ENCODE results near the gene SKAP1. TPM values are rescaled to one million over a fixed set of nuclear protein-coding genes. Genes with fewer than 3 reads are reported as not detected.

Gene SKAP1
- total and polyA plus RNA-seq, 2 experiments from 2014 or later = 0.27 TPM; not detected in 1

- TF ChIP-seq, protein P1, sequence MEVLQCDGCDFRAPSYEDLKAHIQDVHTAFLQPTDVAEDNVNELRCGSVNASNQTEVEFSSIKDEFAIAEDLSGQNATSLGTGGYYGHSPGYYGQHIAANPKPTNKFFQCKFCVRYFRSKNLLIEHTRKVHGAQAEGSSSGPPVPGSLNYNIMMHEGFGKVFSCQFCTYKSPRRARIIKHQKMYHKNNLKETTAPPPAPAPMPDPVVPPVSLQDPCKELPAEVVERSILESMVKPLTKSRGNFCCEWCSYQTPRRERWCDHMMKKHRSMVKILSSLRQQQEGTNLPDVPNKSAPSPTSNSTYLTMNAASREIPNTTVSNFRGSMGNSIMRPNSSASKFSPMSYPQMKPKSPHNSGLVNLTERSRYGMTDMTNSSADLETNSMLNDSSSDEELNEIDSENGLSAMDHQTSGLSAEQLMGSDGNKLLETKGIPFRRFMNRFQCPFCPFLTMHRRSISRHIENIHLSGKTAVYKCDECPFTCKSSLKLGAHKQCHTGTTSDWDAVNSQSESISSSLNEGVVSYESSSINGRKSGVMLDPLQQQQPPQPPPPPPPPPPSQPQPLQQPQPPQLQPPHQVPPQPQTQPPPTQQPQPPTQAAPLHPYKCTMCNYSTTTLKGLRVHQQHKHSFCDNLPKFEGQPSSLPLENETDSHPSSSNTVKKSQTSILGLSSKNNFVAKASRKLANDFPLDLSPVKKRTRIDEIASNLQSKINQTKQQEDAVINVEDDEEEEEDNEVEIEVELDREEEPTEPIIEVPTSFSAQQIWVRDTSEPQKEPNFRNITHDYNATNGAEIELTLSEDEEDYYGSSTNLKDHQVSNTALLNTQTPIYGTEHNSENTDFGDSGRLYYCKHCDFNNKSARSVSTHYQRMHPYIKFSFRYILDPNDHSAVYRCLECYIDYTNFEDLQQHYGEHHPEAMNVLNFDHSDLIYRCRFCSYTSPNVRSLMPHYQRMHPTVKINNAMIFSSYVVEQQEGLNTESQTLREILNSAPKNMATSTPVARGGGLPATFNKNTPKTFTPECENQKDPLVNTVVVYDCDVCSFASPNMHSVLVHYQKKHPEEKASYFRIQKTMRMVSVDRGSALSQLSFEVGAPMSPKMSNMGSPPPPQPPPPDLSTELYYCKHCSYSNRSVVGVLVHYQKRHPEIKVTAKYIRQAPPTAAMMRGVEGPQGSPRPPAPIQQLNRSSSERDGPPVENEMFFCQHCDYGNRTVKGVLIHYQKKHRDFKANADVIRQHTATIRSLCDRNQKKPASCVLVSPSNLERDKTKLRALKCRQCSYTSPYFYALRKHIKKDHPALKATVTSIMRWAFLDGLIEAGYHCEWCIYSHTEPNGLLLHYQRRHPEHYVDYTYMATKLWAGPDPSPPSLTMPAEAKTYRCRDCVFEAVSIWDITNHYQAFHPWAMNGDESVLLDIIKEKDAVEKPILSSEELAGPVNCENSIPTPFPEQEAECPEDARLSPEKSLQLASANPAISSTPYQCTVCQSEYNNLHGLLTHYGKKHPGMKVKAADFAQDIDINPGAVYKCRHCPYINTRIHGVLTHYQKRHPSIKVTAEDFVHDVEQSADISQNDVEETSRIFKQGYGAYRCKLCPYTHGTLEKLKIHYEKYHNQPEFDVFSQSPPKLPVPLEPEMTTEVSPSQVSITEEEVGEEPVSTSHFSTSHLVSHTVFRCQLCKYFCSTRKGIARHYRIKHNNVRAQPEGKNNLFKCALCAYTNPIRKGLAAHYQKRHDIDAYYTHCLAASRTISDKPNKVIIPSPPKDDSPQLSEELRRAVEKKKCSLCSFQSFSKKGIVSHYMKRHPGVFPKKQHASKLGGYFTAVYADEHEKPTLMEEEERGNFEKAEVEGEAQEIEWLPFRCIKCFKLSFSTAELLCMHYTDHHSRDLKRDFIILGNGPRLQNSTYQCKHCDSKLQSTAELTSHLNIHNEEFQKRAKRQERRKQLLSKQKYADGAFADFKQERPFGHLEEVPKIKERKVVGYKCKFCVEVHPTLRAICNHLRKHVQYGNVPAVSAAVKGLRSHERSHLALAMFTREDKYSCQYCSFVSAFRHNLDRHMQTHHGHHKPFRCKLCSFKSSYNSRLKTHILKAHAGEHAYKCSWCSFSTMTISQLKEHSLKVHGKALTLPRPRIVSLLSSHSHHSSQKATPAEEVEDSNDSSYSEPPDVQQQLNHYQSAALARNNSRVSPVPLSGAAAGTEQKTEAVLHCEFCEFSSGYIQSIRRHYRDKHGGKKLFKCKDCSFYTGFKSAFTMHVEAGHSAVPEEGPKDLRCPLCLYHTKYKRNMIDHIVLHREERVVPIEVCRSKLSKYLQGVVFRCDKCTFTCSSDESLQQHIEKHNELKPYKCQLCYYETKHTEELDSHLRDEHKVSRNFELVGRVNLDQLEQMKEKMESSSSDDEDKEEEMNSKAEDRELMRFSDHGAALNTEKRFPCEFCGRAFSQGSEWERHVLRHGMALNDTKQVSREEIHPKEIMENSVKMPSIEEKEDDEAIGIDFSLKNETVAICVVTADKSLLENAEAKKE (CRISPR knock-in tag; IDR thresholded peaks at IDR 0.05) = no peak
Observed at GRCh38 chr17:48137656-48138055, 292.4 kb downstream of the SKAP1 start (continued).

- Mint-ChIP-seq H3K27me3 (ENCODE audit: insufficient read depth, low read depth, poor library complexity) (peaks cover 8% of the 10 kb centered on the region), H3K4me1 (peaks cover 9% of the 10 kb centered on the region; the same call in 2 of the 3 replicates), H3K9me3 (no peaks in the 10 kb centered on the region), H3K36me3 (ENCODE audit: low read depth) (no peaks in the 10 kb centered on the region), H3K27ac (no peak overlapping the region), H3K4me3 (no peak overlapping the region)
- H3K9me2 ChIP-seq (ENCODE audit: insufficient read depth) = no peaks in the 10 kb centered on the region
- DNase-seq (ENCODE audit: low spot score) (peak; percentile 69), ATAC-seq (peak; percentile 51)
- no peak overlapping the region for H3K27ac ChIP-seq (ENCODE audit: low read depth)
- no peaks in the 10 kb centered on the region for H4K20me1 ChIP-seq (replicated peaks; ENCODE audit: insufficient read depth)
- H3K4me2 ChIP-seq = no peak overlapping the region
- no peak overlapping the region for H3K4me3 ChIP-seq
- no peaks in the 10 kb centered on the region for H3F3A ChIP-seq (replicated peaks; ENCODE audit: low read depth)
- no peaks in the 10 kb centered on the region for H3K36me3 ChIP-seq (ENCODE audit: insufficient read depth)
- no peaks in the 10 kb centered on the region for H3K79me2 ChIP-seq (replicated peaks; ENCODE audit: insufficient read depth)
- TF ChIP-seq JUNB (IDR thresholded peaks at IDR 0.05; ENCODE audit: unreplicated experiment) = no peak
- TF ChIP-seq CTCF (conservative IDR thresholded peaks at IDR 0.05; ENCODE audit: low read depth in 2 of 2) = peak; percentile 54 to 69
- TF ChIP-seq, protein P2, sequence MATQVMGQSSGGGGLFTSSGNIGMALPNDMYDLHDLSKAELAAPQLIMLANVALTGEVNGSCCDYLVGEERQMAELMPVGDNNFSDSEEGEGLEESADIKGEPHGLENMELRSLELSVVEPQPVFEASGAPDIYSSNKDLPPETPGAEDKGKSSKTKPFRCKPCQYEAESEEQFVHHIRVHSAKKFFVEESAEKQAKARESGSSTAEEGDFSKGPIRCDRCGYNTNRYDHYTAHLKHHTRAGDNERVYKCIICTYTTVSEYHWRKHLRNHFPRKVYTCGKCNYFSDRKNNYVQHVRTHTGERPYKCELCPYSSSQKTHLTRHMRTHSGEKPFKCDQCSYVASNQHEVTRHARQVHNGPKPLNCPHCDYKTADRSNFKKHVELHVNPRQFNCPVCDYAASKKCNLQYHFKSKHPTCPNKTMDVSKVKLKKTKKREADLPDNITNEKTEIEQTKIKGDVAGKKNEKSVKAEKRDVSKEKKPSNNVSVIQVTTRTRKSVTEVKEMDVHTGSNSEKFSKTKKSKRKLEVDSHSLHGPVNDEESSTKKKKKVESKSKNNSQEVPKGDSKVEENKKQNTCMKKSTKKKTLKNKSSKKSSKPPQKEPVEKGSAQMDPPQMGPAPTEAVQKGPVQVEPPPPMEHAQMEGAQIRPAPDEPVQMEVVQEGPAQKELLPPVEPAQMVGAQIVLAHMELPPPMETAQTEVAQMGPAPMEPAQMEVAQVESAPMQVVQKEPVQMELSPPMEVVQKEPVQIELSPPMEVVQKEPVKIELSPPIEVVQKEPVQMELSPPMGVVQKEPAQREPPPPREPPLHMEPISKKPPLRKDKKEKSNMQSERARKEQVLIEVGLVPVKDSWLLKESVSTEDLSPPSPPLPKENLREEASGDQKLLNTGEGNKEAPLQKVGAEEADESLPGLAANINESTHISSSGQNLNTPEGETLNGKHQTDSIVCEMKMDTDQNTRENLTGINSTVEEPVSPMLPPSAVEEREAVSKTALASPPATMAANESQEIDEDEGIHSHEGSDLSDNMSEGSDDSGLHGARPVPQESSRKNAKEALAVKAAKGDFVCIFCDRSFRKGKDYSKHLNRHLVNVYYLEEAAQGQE (IDR thresholded peaks at IDR 0.05; ENCODE audit: unreplicated experiment) = no peak
- no peak overlapping the region for H2AFZ ChIP-seq
- H3K4me1 ChIP-seq (ENCODE audit: insufficient read depth) = peaks cover 8% of the 10 kb centered on the region
- no peaks in the 10 kb centered on the region for H3K27me3 ChIP-seq (ENCODE audit: insufficient read depth)
Observed at GRCh38 chr17:48134912-48135480, 295.0 kb downstream of the SKAP1 start.

Data from GM23338 (cell line).